Thoracic aorta (tissue), 2 donors: ENCODE results near the gene ETDC. TPM values are rescaled to one million over a fixed set of nuclear protein-coding genes. Genes with fewer than 3 reads are reported as not detected.
"Not testable (repeated sequence)": the region's sequence is repeated elsewhere in the genome, so short reads cannot be mapped to it uniquely, and the experiment has no call there.

Experiments used
- ATAC-seq: fragments of 150-250 bp; one replicate; pipeline ENCODE4 v1.8.0; 2017; ENCODE audit warnings: low read depth; ENCODE audit not compliant: insufficient number of reproducible peaks, low FRiP score
- DNase-seq: peaks from one replicate; pipeline ENCODE4 v3.0.0-alpha.2; 2020; ENCODE audit warnings: low spot score
- H3K27ac ChIP-seq, 2 donors: fragments of 200-600 bp; sonication (generic); 1 replicate in 1 of 2; 2 replicates in 1 of 2; pipeline ENCODE4 v1.5.1; 2016; ENCODE audit warnings: mild to moderate bottlenecking in 2 of 2, moderate library complexity in 2 of 2
- H3K27me3 ChIP-seq: fragments of 200-600 bp; sonication (generic); replicated peaks from 2 replicates; pipeline ENCODE4 v1.6.0; 2016; ENCODE audit warnings: mild to moderate bottlenecking; ENCODE audit not compliant: insufficient read depth
- H3K36me3 ChIP-seq: fragments of 200-600 bp; sonication (generic); one replicate; pipeline ENCODE4 v1.5.1; 2016
- H3K4me1 ChIP-seq, 2 donors: fragments of 200-600 bp; sonication (generic); 1 replicate in 1 of 2; 2 replicates in 1 of 2; pipeline versions ENCODE4 v1.5.1 to v1.6.0; 2016; ENCODE audit warnings: low read depth in 2 of 2, mild to moderate bottlenecking in 1 of 2; ENCODE audit not compliant: control insufficient read depth in 1 of 2
- H3K4me3 ChIP-seq: fragments of 200-600 bp; sonication (generic); 2 replicates; pipeline ENCODE4 v1.5.1; 2016; ENCODE audit warnings: mild to moderate bottlenecking
- H3K9me3 ChIP-seq: fragments of 200-600 bp; sonication (generic); 2 replicates; pipeline ENCODE4 v1.5.1; 2016
- total RNA-seq, 2 donors: library from RNA; depleted of rRNA; stranded (reverse); fragments of >200 nt; gene quantifications; one replicate each; pipeline versions ENCODE4 v1.1.0 to v1.2.3, GENCODE V29; 2016
- TF ChIP-seq, protein P1 (sequence below): fragments of 200-600 bp; sonication (generic); IDR thresholded peaks from one replicate; pipeline ENCODE4 v1.5.1; 2019; ENCODE audit warnings: antibody characterized with exemption

The ETDC gene
- total RNA-seq, result not detected

DNA sequence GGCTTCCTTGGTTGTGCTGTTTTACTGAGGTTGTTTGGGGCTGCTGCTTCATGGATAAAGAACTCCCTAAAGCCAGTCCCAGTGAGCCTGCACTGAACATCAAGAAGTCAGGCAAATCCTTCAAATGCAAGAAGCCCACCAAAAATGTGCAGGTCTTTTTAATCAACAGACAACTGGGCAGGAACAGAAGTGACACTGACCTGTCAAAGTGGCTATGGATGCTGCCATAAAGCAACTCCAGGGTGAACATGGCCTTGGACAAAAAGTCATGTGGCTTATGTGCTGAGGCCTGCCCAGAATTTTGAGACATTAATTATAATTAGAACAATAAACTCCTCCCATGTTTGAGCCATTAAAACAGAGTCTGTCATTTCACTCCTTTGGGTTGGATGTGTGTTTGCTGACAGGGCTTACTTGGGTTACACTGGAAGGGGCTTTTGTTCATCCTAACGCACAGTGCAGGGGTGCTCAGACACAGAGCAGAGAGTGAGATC is at the start of gene ETDC:
Gene ETDC (plus strand): TSS at position 51 of the 494 bp plus-strand sequence. CDS start 0 bp downstream, at position 51.
- H3K4me1 ChIP-seq, result no peaks in the 10 kb centered on the region
- no peak within 1 kb of the TSS for H3K27ac ChIP-seq
- no peaks in the 10 kb centered on the region for H3K27me3 ChIP-seq
- TF ChIP-seq, protein P1, sequence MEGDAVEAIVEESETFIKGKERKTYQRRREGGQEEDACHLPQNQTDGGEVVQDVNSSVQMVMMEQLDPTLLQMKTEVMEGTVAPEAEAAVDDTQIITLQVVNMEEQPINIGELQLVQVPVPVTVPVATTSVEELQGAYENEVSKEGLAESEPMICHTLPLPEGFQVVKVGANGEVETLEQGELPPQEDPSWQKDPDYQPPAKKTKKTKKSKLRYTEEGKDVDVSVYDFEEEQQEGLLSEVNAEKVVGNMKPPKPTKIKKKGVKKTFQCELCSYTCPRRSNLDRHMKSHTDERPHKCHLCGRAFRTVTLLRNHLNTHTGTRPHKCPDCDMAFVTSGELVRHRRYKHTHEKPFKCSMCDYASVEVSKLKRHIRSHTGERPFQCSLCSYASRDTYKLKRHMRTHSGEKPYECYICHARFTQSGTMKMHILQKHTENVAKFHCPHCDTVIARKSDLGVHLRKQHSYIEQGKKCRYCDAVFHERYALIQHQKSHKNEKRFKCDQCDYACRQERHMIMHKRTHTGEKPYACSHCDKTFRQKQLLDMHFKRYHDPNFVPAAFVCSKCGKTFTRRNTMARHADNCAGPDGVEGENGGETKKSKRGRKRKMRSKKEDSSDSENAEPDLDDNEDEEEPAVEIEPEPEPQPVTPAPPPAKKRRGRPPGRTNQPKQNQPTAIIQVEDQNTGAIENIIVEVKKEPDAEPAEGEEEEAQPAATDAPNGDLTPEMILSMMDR, result no peak
- H3K36me3 ChIP-seq, result no peaks in the 10 kb centered on the region
- ATAC-seq (no peak), DNase-seq (no peak)
- H3K9me3 ChIP-seq, result no peaks in the 10 kb centered on the region
- no peak within 1 kb of the TSS for H3K4me3 ChIP-seq

DNA sequence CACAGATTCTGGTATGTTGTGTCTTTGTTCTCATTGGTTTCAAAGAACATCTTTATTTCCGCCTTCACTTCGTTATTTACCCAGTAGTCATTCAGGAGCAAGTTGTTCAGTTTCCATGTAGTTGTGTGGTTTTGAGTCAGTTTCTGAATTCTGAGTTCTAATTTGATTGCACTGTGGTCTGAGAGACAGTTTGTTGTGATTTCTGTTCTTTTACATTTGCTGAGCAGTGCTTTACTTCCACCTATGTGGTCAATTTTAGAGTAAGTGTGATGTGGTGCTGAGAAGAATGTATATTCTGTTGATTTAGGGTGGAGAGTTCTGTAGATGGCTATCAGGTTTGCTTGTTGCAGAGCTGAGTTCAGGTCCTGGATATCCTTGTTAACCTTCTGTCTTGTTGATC is 48.3 kb upstream of the ETDC start:
- not testable (repeated sequence) for ATAC-seq

DNA sequence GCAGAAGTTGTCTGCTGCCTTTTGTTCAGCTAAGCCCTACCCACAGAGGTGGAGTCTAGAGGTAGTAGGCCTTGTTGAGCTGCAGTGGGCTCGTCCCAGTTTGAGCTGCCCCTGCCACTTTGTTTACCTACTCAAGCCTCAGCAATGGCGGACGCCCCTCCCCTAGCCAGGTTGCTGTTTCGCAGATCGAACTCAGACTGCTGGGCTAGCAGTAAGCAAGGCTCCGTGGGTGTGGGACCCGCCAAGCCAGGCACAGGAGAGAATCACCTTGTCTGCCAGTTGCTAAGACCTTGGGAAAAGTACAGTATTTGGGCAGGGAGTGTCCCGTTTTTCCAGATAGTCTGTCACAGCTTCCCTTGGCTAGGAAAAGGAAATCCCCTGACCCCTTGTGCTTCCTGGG is 45.9 kb upstream of the ETDC start:
- H3K27ac ChIP-seq, ATAC-seq, DNase-seq, H3K4me1 ChIP-seq, H3K9me3 ChIP-seq, H3K4me3 ChIP-seq, H3K27me3 ChIP-seq, H3K36me3 ChIP-seq: not testable (repeated sequence)

More for the DNA sequence above, 48.3 kb upstream of the ETDC start:
- not testable (repeated sequence) for H3K9me3 ChIP-seq, H3K4me1 ChIP-seq, H3K27ac ChIP-seq, DNase-seq, H3K27me3 ChIP-seq, H3K4me3 ChIP-seq, H3K36me3 ChIP-seq

DNA sequence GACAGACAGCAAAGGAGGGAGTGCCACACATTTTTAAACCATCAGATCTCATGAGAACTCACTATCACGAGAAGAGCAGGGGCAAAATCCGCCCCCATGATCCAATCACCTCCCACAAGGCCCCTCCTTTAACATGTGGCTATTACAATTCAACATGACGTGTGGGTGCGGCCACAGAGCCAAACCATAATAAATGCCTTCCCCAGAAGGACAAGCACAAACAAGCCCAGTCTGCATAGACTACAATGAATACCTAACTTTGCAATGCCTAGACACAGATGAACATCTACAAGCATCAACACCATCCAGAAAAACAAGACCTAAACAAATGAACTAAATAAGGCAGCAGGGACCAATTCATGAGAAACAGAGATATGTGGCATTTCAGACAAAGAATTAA is 45.1 kb upstream of the ETDC start:
- TF ChIP-seq, protein P1, result no peak
- Histone ChIP-seq H3K27ac (no peak overlapping the region), H3K27me3 (no peaks in the 10 kb centered on the region), H3K4me3 (no peak overlapping the region), H3K4me1 (no peaks in the 10 kb centered on the region), H3K36me3 (no peaks in the 10 kb centered on the region), H3K9me3 (no peaks in the 10 kb centered on the region)
- DNase-seq (no peak), ATAC-seq (no peak)

DNA sequence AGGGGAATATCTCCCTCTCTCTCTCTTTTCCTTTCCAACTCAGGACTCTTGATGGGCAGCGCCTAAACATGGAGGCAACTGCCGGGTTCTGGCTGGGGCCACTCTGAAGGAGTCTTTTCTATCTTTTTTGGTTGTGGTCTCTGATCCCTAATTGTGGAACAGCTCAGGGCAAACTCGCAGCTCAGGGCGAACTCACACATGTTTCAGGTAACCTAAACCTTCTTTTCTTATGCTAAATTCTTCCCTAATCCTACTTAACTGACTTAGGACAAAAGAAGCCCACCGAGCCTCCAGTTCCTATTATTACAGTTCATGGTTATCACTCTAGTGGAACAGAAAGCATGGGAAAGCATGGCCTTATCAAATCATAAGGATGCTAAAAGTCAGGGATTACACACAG is 36.1 kb upstream of the ETDC start:
- H3K9me3 ChIP-seq, result peaks cover 2% of the 10 kb centered on the region
- ATAC-seq (no peak), DNase-seq (no peak)
- H3K36me3 ChIP-seq, result no peaks in the 10 kb centered on the region
- no peak overlapping the region for H3K4me3 ChIP-seq
- H3K4me1 ChIP-seq, result no peaks in the 10 kb centered on the region
- H3K27me3 ChIP-seq, result no peaks in the 10 kb centered on the region
- TF ChIP-seq, protein P1, result no peak
- no peak overlapping the region for H3K27ac ChIP-seq

DNA sequence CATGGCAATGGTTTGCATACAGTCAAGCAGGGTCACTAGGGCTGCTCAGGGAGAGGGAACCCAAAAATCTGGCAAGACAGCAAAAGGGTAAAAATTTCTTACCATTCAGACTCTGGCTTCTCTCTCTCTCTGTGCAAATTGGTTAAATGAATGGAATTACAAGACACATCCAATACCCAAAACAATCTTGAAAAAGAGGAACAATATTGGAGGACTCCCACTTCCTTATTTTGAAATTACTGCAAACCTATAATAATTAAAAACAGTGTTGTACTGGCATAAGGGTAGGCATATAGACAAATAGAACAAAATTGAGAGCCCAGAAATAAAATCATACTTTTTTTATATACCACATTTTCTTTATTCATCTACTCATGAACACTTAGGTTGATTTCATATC is 33.3 kb upstream of the ETDC start:
- H3K27ac ChIP-seq, result no peak overlapping the region
- no peak for ATAC-seq
- no peaks in the 10 kb centered on the region for H3K4me1 ChIP-seq
- no peak overlapping the region for H3K4me3 ChIP-seq
- H3K9me3 ChIP-seq, result peaks cover 6% of the 10 kb centered on the region
- TF ChIP-seq, protein P1, result no peak
- no peak for DNase-seq
- H3K36me3 ChIP-seq, result no peaks in the 10 kb centered on the region
- H3K27me3 ChIP-seq, result no peaks in the 10 kb centered on the region
